H1 (cell line): ENCODE measurements around the gene ARGLU1. TPM values are rescaled to one million over a fixed set of nuclear protein-coding genes. Genes with fewer than 3 reads are reported as not detected.

Experiments used
- CTCF ChIA-PET: fragments of 300-600 bp; sonication (Branson Sonifier 250); formaldehyde crosslinking; loops from one replicate; lab custom pipeline; 2021; ENCODE audit not compliant: partially characterized antibody; lab: Charles Lee
- POLR2A ChIA-PET: fragments of 300-600 bp; sonication (Branson Sonifier 250); formaldehyde crosslinking; loops from one replicate; lab custom pipeline; 2021; ENCODE audit warnings: inconsistent platforms; ENCODE audit not compliant: partially characterized antibody; lab: Charles Lee
- DNase-seq, 2 experiments: peaks; one replicate each; pipeline versions ENCODE4 v3.0.0 to v3.0.0-alpha.2; 2010 to 2022; ENCODE audit warnings: low spot score in 2 of 2, low read depth in 1 of 2, mixed read lengths in 1 of 2
- FAIRE-seq: peaks from 2 replicates; lab custom pipeline; 2011; peaks lifted over from hg19 to GRCh38; lab: Jason Lieb, UNC
- H2AFZ ChIP-seq: 2 replicates; pipeline ENCODE4 v1.8.1; 2012; ENCODE audit warnings: low read length, inconsistent platforms
- H2AK5ac ChIP-seq: 2 replicates; pipeline ENCODE4 v1.6.1; 2013; ENCODE audit warnings: low read depth, low read length
- H2BK120ac ChIP-seq: replicated peaks from 2 replicates; pipeline ENCODE3; 2013; ENCODE audit warnings: low read depth, low read length, inconsistent platforms
- H2BK12ac ChIP-seq: 2 replicates; pipeline ENCODE4 v1.6.1; 2013; ENCODE audit warnings: low read depth, low read length
- H2BK15ac ChIP-seq: 2 replicates; pipeline ENCODE4 v1.6.1; 2013; ENCODE audit warnings: low read length
- H2BK20ac ChIP-seq: 2 replicates; pipeline ENCODE4 v1.6.1; 2013; ENCODE audit warnings: low read length
- H2BK5ac ChIP-seq: 2 replicates; pipeline ENCODE4 v1.6.1; 2013; ENCODE audit warnings: low read depth, low read length
- H3K14ac ChIP-seq: 2 replicates; pipeline ENCODE4 v1.6.1; 2013; ENCODE audit warnings: inconsistent platforms; ENCODE audit not compliant: insufficient read length
- H3K18ac ChIP-seq: 2 replicates; pipeline ENCODE4 v1.6.1; 2013; ENCODE audit warnings: low read length; ENCODE audit errors: extremely low read depth
- H3K23ac ChIP-seq: 2 replicates; pipeline ENCODE4 v1.6.1; 2013; ENCODE audit warnings: inconsistent platforms; ENCODE audit not compliant: insufficient read length
- H3K23me2 ChIP-seq: 2 replicates; pipeline ENCODE4 v1.6.1; 2013; ENCODE audit warnings: low read depth, low read length
- H3K27ac ChIP-seq: 2 replicates; pipeline ENCODE4 v1.6.1; 2011; ENCODE audit warnings: low read depth, low read length, inconsistent platforms
- H3K27me3 ChIP-seq, 4 experiments: replicated peaks in 1 of 4; 1 replicate in 1 of 4; 2 replicates in 3 of 4; pipeline versions ENCODE4 v1.6.1 to v1.8.1; 2011 to 2013; ENCODE audit warnings: low read length in 3 of 4, mild to moderate bottlenecking in 3 of 4, inconsistent platforms in 2 of 4, mixed read lengths in 2 of 4, moderate library complexity in 1 of 4; ENCODE audit not compliant: control insufficient read depth in 3 of 4, insufficient read depth in 3 of 4; ENCODE audit errors: extremely low read depth in 1 of 4
- H3K36me3 ChIP-seq, 4 experiments: 2 replicates each; pipeline versions ENCODE4 v1.6.1 to v1.8.1; 2011 to 2013; ENCODE audit warnings: mild to moderate bottlenecking in 4 of 4, low read length in 3 of 4, moderate library complexity in 2 of 4, control low read depth in 1 of 4, inconsistent platforms in 1 of 4; ENCODE audit not compliant: insufficient read depth in 4 of 4, control insufficient read depth in 2 of 4
- H3K4ac ChIP-seq: replicated peaks from 2 replicates; pipeline ENCODE3; 2013; ENCODE audit warnings: low read length, low read depth, mixed read lengths, inconsistent platforms; ENCODE audit not compliant: insufficient read length
- H3K4me1 ChIP-seq, 4 experiments: replicated peaks in 1 of 4; 1 replicate in 1 of 4; 2 replicates in 3 of 4; pipeline versions ENCODE4 v1.6.1 to v1.8.1; 2011 to 2013; ENCODE audit warnings: low read length in 3 of 4, inconsistent platforms in 2 of 4, mixed read lengths in 1 of 4; ENCODE audit not compliant: insufficient read depth in 4 of 4, control insufficient read depth in 3 of 4
- H3K4me2 ChIP-seq, 2 experiments: 2 replicates each; pipeline versions ENCODE4 v1.6.1 to v1.8.1; 2011 to 2013; ENCODE audit warnings: low read depth in 2 of 2, low read length in 2 of 2, control low read depth in 1 of 2, inconsistent platforms in 1 of 2, mild to moderate bottlenecking in 1 of 2; ENCODE audit not compliant: insufficient read depth in 1 of 2
- H3K4me3 ChIP-seq, 4 experiments: fragments of 200-600, 300-600 bp in 1 of 4; sonication (generic), shearing (Covaris generic), sonication (Bioruptor Twin) in 1 of 4; 2 replicates each; pipeline versions ENCODE4 v1.5.1 to v1.8.1; 2011 to 2016; ENCODE audit warnings: low read length in 4 of 4, low read depth in 3 of 4, control low read depth in 2 of 4, inconsistent platforms in 2 of 4, mild to moderate bottlenecking in 2 of 4, mixed read lengths in 1 of 4, moderate library complexity in 1 of 4; ENCODE audit not compliant: insufficient read depth in 2 of 4; ENCODE audit errors: extremely low read depth in 1 of 4
- H3K56ac ChIP-seq: replicated peaks from 2 replicates; pipeline ENCODE3; 2013; ENCODE audit warnings: low read depth, mild to moderate bottlenecking, mixed read lengths, low read length, inconsistent platforms; ENCODE audit not compliant: insufficient read length
- H3K79me1 ChIP-seq: 2 replicates; pipeline ENCODE4 v1.6.1; 2013; ENCODE audit warnings: low read depth, low read length, control low read depth
- H3K79me2 ChIP-seq, 2 experiments: 2 replicates each; pipeline versions ENCODE4 v1.6.1 to v1.8.1; 2012 to 2013; ENCODE audit warnings: low read length in 2 of 2, mild to moderate bottlenecking in 2 of 2, inconsistent platforms in 1 of 2; ENCODE audit not compliant: insufficient read depth in 2 of 2, control insufficient read depth in 1 of 2
- H3K9ac ChIP-seq, 4 experiments: replicated peaks in 1 of 4; 1 replicate in 1 of 4; 2 replicates in 3 of 4; pipeline versions ENCODE4 v1.6.1 to v1.8.1; 2011 to 2013; ENCODE audit warnings: low read depth in 3 of 4, low read length in 3 of 4, control low read depth in 2 of 4, mild to moderate bottlenecking in 2 of 4, moderate library complexity in 2 of 4, inconsistent platforms in 1 of 4; ENCODE audit errors: extremely low read depth in 1 of 4
- H3K9me3 ChIP-seq, 2 experiments: 2 replicates each; pipeline versions ENCODE4 v1.6.1 to v1.8.1; 2012 to 2013; ENCODE audit warnings: mild to moderate bottlenecking in 2 of 2, moderate library complexity in 2 of 2, control low read depth in 1 of 2, inconsistent platforms in 1 of 2, low read depth in 1 of 2, low read length in 1 of 2, mixed read lengths in 1 of 2; ENCODE audit not compliant: insufficient read depth in 2 of 2
- H4K20me1 ChIP-seq, 2 experiments: replicated peaks in 1 of 2; 2 replicates each; pipeline versions ENCODE3 to v1.8.1; 2011 to 2013; ENCODE audit warnings: inconsistent platforms in 2 of 2, low read length in 2 of 2, mild to moderate bottlenecking in 1 of 2; ENCODE audit not compliant: insufficient read depth in 2 of 2, control insufficient read depth in 1 of 2
- H4K5ac ChIP-seq: 2 replicates; pipeline ENCODE4 v1.6.1; 2013; ENCODE audit warnings: low read length, low read depth, mixed read lengths, inconsistent platforms; ENCODE audit not compliant: insufficient read length
- H4K8ac ChIP-seq: 2 replicates; pipeline ENCODE4 v1.8.0; 2013; ENCODE audit warnings: mild to moderate bottlenecking, moderate library complexity, low read length, inconsistent platforms; ENCODE audit not compliant: insufficient read depth; ENCODE audit errors: extremely low read depth
- H4K91ac ChIP-seq: replicated peaks from 2 replicates; pipeline ENCODE3; 2013; ENCODE audit warnings: low read length, mixed read lengths, inconsistent platforms; ENCODE audit not compliant: insufficient read length
- BACH1 ChIP-seq: IDR thresholded peaks from 2 replicates; pipeline ENCODE4 v1.6.1; 2012; ENCODE audit warnings: low read length, improper control_type of control experiment
- BCL11A ChIP-seq, 2 experiments: IDR thresholded peaks; one replicate each; pipeline ENCODE4 v1.6.1; 2011; ENCODE audit warnings: low read depth in 2 of 2, low read length in 2 of 2, mild to moderate bottlenecking in 2 of 2
- CBX5 ChIP-seq: fragments of 300-800, 300-1000 bp; sonication (generic); IDR thresholded peaks from 2 replicates; pipeline ENCODE4 v1.7.1; 2016; ENCODE audit warnings: antibody characterized with exemption, low read length, low read depth
- EP300 ChIP-seq, 2 experiments: IDR thresholded peaks; 1 replicate in 1 of 2; 2 replicates in 1 of 2; pipeline ENCODE4 v1.6.1; 2011 to 2012; ENCODE audit warnings: low read depth in 2 of 2, low read length in 2 of 2, mild to moderate bottlenecking in 2 of 2, borderline replicate concordance in 1 of 2, inconsistent platforms in 1 of 2, moderate library complexity in 1 of 2
- MAX ChIP-seq: IDR thresholded peaks from 2 replicates; pipeline ENCODE4 v1.6.1; 2012; ENCODE audit warnings: inconsistent platforms
- RBBP5 ChIP-seq: IDR thresholded peaks from 2 replicates; pipeline ENCODE4 v1.7.1; 2012; ENCODE audit warnings: low read depth, mild to moderate bottlenecking, inconsistent platforms, low read length, moderate library complexity, borderline replicate concordance
- RFX5 ChIP-seq: IDR thresholded peaks from 2 replicates; pipeline ENCODE4 v1.6.1; 2011; ENCODE audit warnings: low read depth, low read length, improper control_type of control experiment, borderline replicate concordance
- SRF ChIP-seq: IDR thresholded peaks from 2 replicates; pipeline ENCODE4 v1.6.1; 2011; ENCODE audit warnings: mild to moderate bottlenecking, low read depth, low read length, moderate library complexity
- SUZ12 ChIP-seq: fragments of 200-600 bp; sonication (generic); IDR thresholded peaks from 2 replicates; pipeline ENCODE4 v1.6.1; 2012; ENCODE audit warnings: mild to moderate bottlenecking, inconsistent platforms, low read length, moderate library complexity, mixed read lengths
- TEAD4 ChIP-seq: IDR thresholded peaks from 2 replicates; pipeline ENCODE4 v1.6.1; 2012; ENCODE audit warnings: low read depth, low read length, inconsistent platforms, mixed read lengths
- WGBS, 2 experiments: shearing (Covaris generic) in 1 of 2; methylation state at CpG; one replicate each; pipeline versions ENCODE4 v1.1.6 to v1.1.7; 2013 to 2015; ENCODE audit warnings: low lambda C conversion rate in 2 of 2, mixed read lengths in 2 of 2, inconsistent platforms in 1 of 2, low coverage in 1 of 2, missing lambda C conversion rate in 1 of 2; ENCODE audit not compliant: insufficient replicate concordance in 2 of 2, insufficient coverage in 1 of 2, insufficient read length in 1 of 2; ENCODE audit errors: extremely low coverage in 1 of 2, missing lambda C conversion rate in 1 of 2; 5-methylcytosine and 5-hydroxymethylcytosine counted together
- polyA plus RNA-seq, 7 experiments: library from polyadenylated mRNA; depleted of rRNA in 3 of 7; stranded (reverse) in 5 of 7; unstranded in 2 of 7; fragments of >200 nt in 5 of 7; fragments of 200-250 nt in 2 of 7; gene quantifications; 1 replicate in 5 of 7; 2 replicates in 1 of 7; 4 replicates in 1 of 7; pipeline versions ENCODE4 v1.2.1 to v1.2.3, GENCODE V29; 2011 to 2013; ENCODE audit warnings: missing spikeins in 2 of 7, mixed read lengths in 2 of 7
- total RNA-seq: library from RNA; stranded (reverse); fragmentation: NEBNext Ultra II Directional; extraction: Animal tissue kit (Norgen Biotek cat#: 25700); gene quantifications from 2 replicates; pipeline ENCODE4 v1.2.1, GENCODE V29; 2021

ARGLU1 gene
- total and polyA plus RNA-seq, 2 of the 8 experiments (the other 6 are each of a cell fraction or from before 2014, with no cell fraction given): 47.8 to 84.9 TPM

GRCh38 chr13:106513025-106513983 is 54.6 kb downstream of the ARGLU1 start:
- Histone ChIP-seq H4K91ac (no peak overlapping the region), H3K14ac (no peak overlapping the region), H2BK20ac (no peak overlapping the region), H4K5ac (no peak overlapping the region), H3K36me3 (no peaks in the 10 kb centered on the region), H3K4me2 (peak overlapping the region; percentile 17 to 27; a peak in 2 of 4 replicates), H4K20me1 (peaks cover 0 to 1% of the 10 kb centered on the region in 2 experiments), H3K9me3 (no peaks in the 10 kb centered on the region), H2BK15ac (no peak overlapping the region), H3K79me1 (no peaks in the 10 kb centered on the region), H3K79me2 (peaks cover 0 to 38% of the 10 kb centered on the region in 2 experiments; a peak in 2 of 4 replicates), H4K8ac (no peak overlapping the region), H2BK12ac (no peak overlapping the region), H3K9ac (no peak overlapping the region), H2AFZ (no peak overlapping the region), H3K18ac (no peak overlapping the region; the same call in 1 of the 2 replicates), H3K23ac (no peak overlapping the region), H2AK5ac (no peak overlapping the region), H3K56ac (no peak overlapping the region), H2BK120ac (no peak overlapping the region), H3K23me2 (no peaks in the 10 kb centered on the region), H3K4me3 (peak overlapping the region in 1 of 4 experiments; percentile 5; a peak in 1 of 8 replicates), H3K4me1 (peaks cover 0 to 19% (median 3%) of the 10 kb centered on the region in 4 experiments; a peak in 4 of 7 replicates), H3K27me3 (no peaks in the 10 kb centered on the region), H3K4ac (no peak overlapping the region), H2BK5ac (no peak overlapping the region), H3K27ac (peak overlapping the region; percentile 12; the same call in 1 of the 2 replicates)
- CTCF ChIA-PET: interaction anchor here (0.6 to 1.6 kb wide), 2 partner anchors 12 to 53 kb away, joined by 3 to 4 read pairs; no protein-coding TSS in a partner anchor
- DNase-seq (no peak), FAIRE-seq (no peak)
- POLR2A ChIA-PET: interaction anchor here (1.3 kb wide), 1 partner anchor 22 kb away, joined by 3 read pairs; the partner anchor contains the start of gene EFNB2
- WGBS, 2 experiments: 50% methylated on average over 8 of the region's 8 CpGs; no CpG with 5 or more reads in 1 of the 2 experiments
- TF ChIP-seq SRF: no peak
- TF ChIP-seq TEAD4: no peak
- no peak for TF ChIP-seq BCL11A (IDR thresholded peaks at IDR 0.05; ENCODE audit: low read depth in 2 of 2, low read length in 2 of 2)
- no peak for TF ChIP-seq BACH1
- TF ChIP-seq RFX5: no peak
- no peak for TF ChIP-seq RBBP5
- no peak for TF ChIP-seq MAX
- no peak for TF ChIP-seq SUZ12
- no peak for TF ChIP-seq CBX5
- TF ChIP-seq EP300 (IDR thresholded peaks at IDR 0.05; ENCODE audit: borderline replicate concordance in 1 of 2, low read depth in 2 of 2, low read length in 2 of 2): no peak
